Fibroblast of skin of scalp (primary cell): ENCODE results near the gene USP24.
A peak's percentile ranks its signal among the peaks of the same experiment; 100 is the strongest.
"Not testable (repeated sequence)": the region's sequence is repeated elsewhere in the genome, so short reads cannot be mapped to it uniquely, and the experiment has no call there.

Experiments
- DNase-seq: peaks from one replicate; pipeline ENCODE4 v3.0.0-alpha.2; 2013

USP24 gene

GRCh38 chr1:55031098-55031497 is 184.1 kb downstream of the USP24 start:
- not testable (repeated sequence) for DNase-seq

GRCh38 chr1:55026682-55027081 is 188.5 kb downstream of the USP24 start:
- DNase-seq = not testable (repeated sequence)

GRCh38 chr1:55024163-55024562 is 191.0 kb downstream of the USP24 start:
- DNase-seq = not testable (repeated sequence)

DNA sequence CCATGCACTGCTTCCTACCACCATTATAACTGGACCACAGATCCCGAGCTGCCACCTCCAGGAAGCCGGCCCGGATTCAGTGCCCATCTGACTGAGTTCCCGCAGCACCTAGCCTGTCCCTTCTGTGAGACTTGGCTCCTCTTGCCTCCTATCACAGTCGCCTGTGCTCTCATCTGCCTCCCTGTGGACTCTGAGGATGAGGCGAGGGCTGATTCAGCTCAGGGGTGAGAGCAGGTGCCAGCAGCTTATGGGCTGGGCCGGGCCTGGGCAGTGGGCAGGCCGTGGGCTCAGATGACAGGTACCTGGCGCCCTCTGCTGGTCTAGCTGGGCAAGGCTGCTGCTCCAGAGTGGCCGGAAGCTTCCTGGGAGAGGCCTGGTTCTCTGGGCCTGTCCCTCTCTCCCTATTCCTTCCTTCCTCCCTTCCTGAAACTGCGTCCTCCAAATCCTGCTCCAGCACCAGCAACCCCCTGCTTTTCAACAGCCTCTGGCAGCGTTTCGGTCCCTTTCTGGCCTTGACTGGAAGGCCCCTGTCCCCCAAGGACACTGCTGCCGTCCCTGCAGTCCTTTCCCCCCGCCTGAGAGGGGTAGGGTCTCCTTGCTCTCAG is 193.1 kb downstream of the USP24 start:
- DNase-seq = peak; percentile 89

GRCh38 chr1:55018395-55018794 is 196.8 kb downstream of the USP24 start:
- no peak for DNase-seq
